ENCODE results near the gene TMEM117. TPM values are rescaled to one million over a fixed set of nuclear protein-coding genes. Genes with fewer than 3 reads are reported as not detected.

TMEM117 gene
- total and polyA plus RNA-seq, 7 donors = 2.3 to 21.4 (median 17.5) TPM

DNA sequence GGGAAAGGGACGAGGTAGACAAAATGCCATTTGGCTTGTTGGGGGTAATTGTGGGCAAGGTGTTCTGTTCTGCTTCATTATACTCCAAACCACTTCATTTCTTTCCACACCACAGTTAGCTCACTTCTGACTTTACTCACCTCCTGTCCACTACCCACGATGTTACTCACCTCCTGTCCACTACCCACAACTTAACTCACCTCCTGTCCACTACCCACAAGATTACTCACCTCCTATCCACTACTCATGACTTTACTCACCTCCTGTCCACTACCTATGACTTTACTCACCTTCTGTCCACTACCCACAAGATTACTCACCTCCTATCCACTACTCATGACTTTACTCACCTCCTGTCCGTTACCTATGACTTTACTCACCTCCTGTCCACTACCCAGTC is 19.7 kb upstream of the TMEM117 start:
- intact Hi-C loops (cut with DNase I) = no loop called here
- 52 to 76% methylated on average over 3 of the region's 3 CpGs for WGBS, 2 donors
- no peak for DNase-seq

GRCh38 chr12:43824207-43824775 is 11.6 kb upstream of the TMEM117 start:
- Histone ChIP-seq H3K27ac (no peak overlapping the region), H3K4me3 (no peak overlapping the region), H3K36me3 (no peaks in the 10 kb centered on the region), H3K27me3 (no peaks in the 10 kb centered on the region), H3K9me3 (no peaks in the 10 kb centered on the region), H3K4me1 (no peaks in the 10 kb centered on the region)
- TF ChIP-seq POLR2A (IDR thresholded peaks at IDR 0.05) (no peak), POLR2AphosphoS5 (IDR thresholded peaks at IDR 0.05) (no peak), CTCF (IDR thresholded peaks at IDR 0.05) (no peak), EP300 (IDR thresholded peaks at IDR 0.05) (no peak)
- intact Hi-C loops (cut with DNase I) = no loop called here
- WGBS, 2 donors = 92 to 93% methylated on average over 8 of the region's 8 CpGs
- no peak for DNase-seq

More for the DNA sequence above, 19.7 kb upstream of the TMEM117 start:
- no peak overlapping the region for H3K27ac ChIP-seq
- H3K27me3 ChIP-seq = peaks cover 0 to 3% (median 0%) of the 10 kb centered on the region in 3 donors
- no peak overlapping the region for H3K4me3 ChIP-seq
- H3K4me1 ChIP-seq = no peaks in the 10 kb centered on the region
- H3K36me3 ChIP-seq = no peaks in the 10 kb centered on the region
- no peak for TF ChIP-seq CTCF (IDR thresholded peaks at IDR 0.05)
- TF ChIP-seq POLR2AphosphoS5 (IDR thresholded peaks at IDR 0.05) = no peak
- TF ChIP-seq EP300 (IDR thresholded peaks at IDR 0.05) = no peak
- no peak for TF ChIP-seq POLR2A (IDR thresholded peaks at IDR 0.05)
- H3K9me3 ChIP-seq = no peaks in the 10 kb centered on the region

DNA sequence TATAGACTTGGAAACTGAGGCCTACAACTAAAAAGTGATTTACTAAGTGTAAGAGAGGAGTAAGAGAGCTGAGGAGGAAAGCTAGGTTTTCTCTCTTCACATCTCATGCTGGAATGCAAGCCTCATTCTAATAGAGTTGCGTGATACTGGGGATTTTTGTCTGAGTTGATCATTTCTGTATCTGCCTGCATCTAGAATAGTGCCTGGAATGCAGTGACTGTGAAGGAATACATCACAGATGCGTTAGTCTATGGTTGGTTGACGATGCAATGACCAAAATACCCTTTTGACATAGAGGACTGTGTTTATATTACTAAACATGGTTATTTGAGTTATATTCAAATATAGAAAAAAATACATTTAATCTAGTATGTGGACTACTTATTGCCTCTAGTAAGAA is 9.2 kb upstream of the TMEM117 start:
- Histone ChIP-seq H3K9me3 (no peaks in the 10 kb centered on the region), H3K4me3 (no peak overlapping the region), H3K36me3 (no peaks in the 10 kb centered on the region), H3K27me3 (no peaks in the 10 kb centered on the region), H3K4me1 (no peaks in the 10 kb centered on the region), H3K27ac (no peak overlapping the region)
- DNase-seq = no peak
- 80 to 90% methylated on average over 3 of the region's 3 CpGs for WGBS, 2 donors
- no peak for TF ChIP-seq CTCF (IDR thresholded peaks at IDR 0.05)
- no peak for TF ChIP-seq EP300 (IDR thresholded peaks at IDR 0.05)
- TF ChIP-seq POLR2A (IDR thresholded peaks at IDR 0.05) = no peak
- intact Hi-C loops (cut with DNase I) = no loop called here

DNA sequence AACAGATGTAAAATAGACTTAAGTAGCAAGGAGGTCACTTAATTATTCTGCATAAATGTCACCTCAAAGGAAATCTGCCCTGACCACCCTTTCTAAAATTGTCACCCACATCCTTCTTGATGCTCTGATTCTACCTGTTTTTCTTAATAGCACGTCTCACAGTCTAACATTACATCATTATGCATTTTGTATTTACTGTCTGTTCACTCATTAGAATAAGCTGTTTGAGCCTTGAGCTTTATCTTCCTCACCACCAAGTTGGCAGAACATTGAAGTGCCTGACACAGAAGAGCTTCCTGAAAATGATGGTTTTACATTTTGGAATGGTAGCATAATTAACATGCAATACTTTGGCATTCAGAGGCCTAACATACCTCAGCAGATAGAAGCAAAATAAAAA is 8.8 kb upstream of the TMEM117 start:
- Histone ChIP-seq H3K36me3 (no peaks in the 10 kb centered on the region), H3K4me1 (no peaks in the 10 kb centered on the region), H3K27ac (no peak overlapping the region), H3K4me3 (no peak overlapping the region), H3K9me3 (no peaks in the 10 kb centered on the region), H3K27me3 (no peaks in the 10 kb centered on the region)
- intact Hi-C loops (cut with DNase I) = no loop called here
- no peak for DNase-seq
- TF ChIP-seq POLR2A (IDR thresholded peaks at IDR 0.05) = no peak
- TF ChIP-seq POLR2AphosphoS5 (IDR thresholded peaks at IDR 0.05) = no peak
- TF ChIP-seq EP300 (IDR thresholded peaks at IDR 0.05) = no peak
- TF ChIP-seq CTCF (IDR thresholded peaks at IDR 0.05) = no peak
- WGBS, 2 donors = 62 to 85% methylated on average over 1 of the region's 1 CpG

Data from sigmoid colon (tissue), 7 donors.